Hepatocyte (in vitro differentiated cells): ENCODE results near the gene FHL3.

ENCODE experiments used
- EZH2phosphoT487 ChIP-seq: fragments of 200-600 bp; sonication (generic); IDR thresholded peaks from one replicate; pipeline ENCODE4 v1.6.1; 2018; ENCODE audit warnings: antibody characterized with exemption, mild to moderate bottlenecking, low read depth, moderate library complexity; ENCODE audit not compliant: unreplicated experiment, severe bottlenecking
- TF ChIP-seq, protein P1 (sequence below): fragments of 200-600 bp; sonication (generic); IDR thresholded peaks from 2 replicates; pipeline ENCODE4 v1.5.1; 2016; ENCODE audit warnings: antibody characterized with exemption, mild to moderate bottlenecking; ENCODE audit not compliant: poor library complexity

DNA sequence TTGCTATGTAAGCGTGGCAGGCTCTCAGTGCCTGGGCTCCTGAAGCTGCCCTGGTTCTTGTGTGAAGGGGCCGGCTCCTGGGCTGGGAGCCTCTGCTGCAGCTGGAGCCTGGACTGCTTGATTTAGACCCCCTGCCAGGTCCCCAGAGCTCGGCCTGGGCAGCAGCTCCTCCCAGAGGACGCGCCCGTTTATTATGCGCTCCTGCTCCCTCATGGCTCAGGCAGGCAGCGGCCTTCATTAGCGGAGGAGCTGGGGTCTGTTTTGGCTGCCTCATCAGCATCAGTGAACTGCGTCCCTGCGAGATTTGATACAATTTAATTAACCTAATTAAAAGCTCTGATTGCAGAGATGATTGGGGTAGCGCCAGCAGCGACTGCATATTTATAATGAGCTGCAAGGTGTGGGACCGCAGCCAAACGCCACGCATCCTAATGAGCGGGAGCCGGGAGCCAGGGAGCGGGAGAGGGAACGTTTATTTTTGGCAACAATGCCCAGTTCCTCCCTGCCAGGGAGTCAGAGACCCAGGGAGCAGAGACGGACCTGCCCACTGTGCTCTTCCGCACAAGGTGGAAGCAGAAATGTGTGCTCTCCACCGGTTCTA is 23.9 kb upstream of the FHL3 start:
- TF ChIP-seq, protein P1, sequence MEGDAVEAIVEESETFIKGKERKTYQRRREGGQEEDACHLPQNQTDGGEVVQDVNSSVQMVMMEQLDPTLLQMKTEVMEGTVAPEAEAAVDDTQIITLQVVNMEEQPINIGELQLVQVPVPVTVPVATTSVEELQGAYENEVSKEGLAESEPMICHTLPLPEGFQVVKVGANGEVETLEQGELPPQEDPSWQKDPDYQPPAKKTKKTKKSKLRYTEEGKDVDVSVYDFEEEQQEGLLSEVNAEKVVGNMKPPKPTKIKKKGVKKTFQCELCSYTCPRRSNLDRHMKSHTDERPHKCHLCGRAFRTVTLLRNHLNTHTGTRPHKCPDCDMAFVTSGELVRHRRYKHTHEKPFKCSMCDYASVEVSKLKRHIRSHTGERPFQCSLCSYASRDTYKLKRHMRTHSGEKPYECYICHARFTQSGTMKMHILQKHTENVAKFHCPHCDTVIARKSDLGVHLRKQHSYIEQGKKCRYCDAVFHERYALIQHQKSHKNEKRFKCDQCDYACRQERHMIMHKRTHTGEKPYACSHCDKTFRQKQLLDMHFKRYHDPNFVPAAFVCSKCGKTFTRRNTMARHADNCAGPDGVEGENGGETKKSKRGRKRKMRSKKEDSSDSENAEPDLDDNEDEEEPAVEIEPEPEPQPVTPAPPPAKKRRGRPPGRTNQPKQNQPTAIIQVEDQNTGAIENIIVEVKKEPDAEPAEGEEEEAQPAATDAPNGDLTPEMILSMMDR = no peak
- TF ChIP-seq EZH2phosphoT487 = no peak
